GM19438 (cell line): ENCODE results near the gene SFXN3.

Experiments
- ATAC-seq: cut with Tn5 transposase; IDR thresholded peaks from one replicate; pipeline ENCODE4 v1.9.1; 2021; ENCODE audit warnings: low read depth; ENCODE audit not compliant: unreplicated experiment

SFXN3 gene

GRCh38 chr10:101054876-101055275 lies 23.8 kb downstream of the SFXN3 start:
- no peak for ATAC-seq

GRCh38 chr10:101055411-101055810 lies 24.4 kb downstream of the SFXN3 start:
- ATAC-seq: no peak

GRCh38 chr10:101056365-101057151 lies 25.5 kb downstream of the SFXN3 start:
- ATAC-seq: no peak

GRCh38 chr10:101060036-101060950 lies 29.3 kb downstream of the SFXN3 start:
- ATAC-seq: peak; percentile 46

GRCh38 chr10:101060951-101061623 lies 30.1 kb downstream of the SFXN3 start:
- peak; percentile 59 for ATAC-seq

GRCh38 chr10:101061624-101062231 lies 30.7 kb downstream of the SFXN3 start, which contains the start of gene KAZALD1:
TSS of gene KAZALD1 (plus strand) at chr10:101061989. CDS start at chr10:101062593, 604 bp downstream.
- no peak for ATAC-seq

GRCh38 chr10:101062232-101063049 lies 31.4 kb downstream of the SFXN3 start:
- no peak for ATAC-seq

GRCh38 chr10:101063050-101063525 lies 32.1 kb downstream of the SFXN3 start:
- ATAC-seq: no peak

- no peak for ATAC-seq
Measured at GRCh38 chr10:101063548-101064414, 32.7 kb downstream of the SFXN3 start.

- ATAC-seq: no peak
Measured at GRCh38 chr10:101064415-101065030, 33.5 kb downstream of the SFXN3 start.

GRCh38 chr10:101065481-101066145 lies 34.6 kb downstream of the SFXN3 start:
- ATAC-seq: no peak

GRCh38 chr10:101066146-101066895 lies 35.3 kb downstream of the SFXN3 start:
- peak; percentile 41 for ATAC-seq

- ATAC-seq: no peak
Measured at GRCh38 chr10:101066896-101067355, 35.9 kb downstream of the SFXN3 start.

GRCh38 chr10:101067356-101068083 lies 36.5 kb downstream of the SFXN3 start:
- ATAC-seq: peak; percentile 54

GRCh38 chr10:101069441-101069840 lies 38.4 kb downstream of the SFXN3 start:
- no peak for ATAC-seq

- ATAC-seq: no peak
Measured at GRCh38 chr10:101070098-101070497, 39.1 kb downstream of the SFXN3 start.
